ENCODE results near the gene SART3.
"Not testable (repeated sequence)": the region's sequence is repeated elsewhere in the genome, so short reads cannot be mapped to it uniquely, and the experiment has no call there.

Gene SART3

GRCh38 chr12:108574276-108574675 lies 13.3 kb upstream of the SART3 start:
- H3K36me3 ChIP-seq (ENCODE audit: insufficient read depth, low read depth, low read length); H3K4me3 ChIP-seq (ENCODE audit: low read length); H3K9ac ChIP-seq (ENCODE audit: low read depth, low read length); H3K27ac ChIP-seq (ENCODE audit: low read length); H3K4me1 ChIP-seq (ENCODE audit: insufficient read depth, low read length); H3K9me3 ChIP-seq (ENCODE audit: insufficient read depth, low read depth, low read length); H3K27me3 ChIP-seq (ENCODE audit: insufficient read depth, low read length): not testable (repeated sequence)

GRCh38 chr12:108573317-108573716 lies 12.3 kb upstream of the SART3 start:
- H3K27ac ChIP-seq (ENCODE audit: low read length), result no peak overlapping the region
- no peaks in the 10 kb centered on the region for H3K9me3 ChIP-seq (ENCODE audit: insufficient read depth, low read depth, low read length)
- no peak overlapping the region for H3K9ac ChIP-seq (ENCODE audit: low read depth, low read length)
- no peaks in the 10 kb centered on the region for H3K27me3 ChIP-seq (ENCODE audit: insufficient read depth, low read length)
- no peak overlapping the region for H3K4me3 ChIP-seq (ENCODE audit: low read length)
- no peaks in the 10 kb centered on the region for H3K4me1 ChIP-seq (ENCODE audit: insufficient read depth, low read length)
- H3K36me3 ChIP-seq (ENCODE audit: insufficient read depth, low read depth, low read length), result peaks cover 8% of the 10 kb centered on the region

GRCh38 chr12:108572166-108572790 lies 11.3 kb upstream of the SART3 start:
- no peak overlapping the region for H3K27ac ChIP-seq (ENCODE audit: low read length)
- H3K4me3 ChIP-seq (ENCODE audit: low read length), result no peak overlapping the region
- no peaks in the 10 kb centered on the region for H3K9me3 ChIP-seq (ENCODE audit: insufficient read depth, low read depth, low read length)
- H3K9ac ChIP-seq (ENCODE audit: low read depth, low read length), result no peak overlapping the region
- no peaks in the 10 kb centered on the region for H3K4me1 ChIP-seq (ENCODE audit: insufficient read depth, low read length)
- peaks cover 18% of the 10 kb centered on the region for H3K36me3 ChIP-seq (ENCODE audit: insufficient read depth, low read depth, low read length)
- no peaks in the 10 kb centered on the region for H3K27me3 ChIP-seq (ENCODE audit: insufficient read depth, low read length)

- Histone ChIP-seq H3K9ac (ENCODE audit: low read depth, low read length) (no peak overlapping the region), H3K36me3 (ENCODE audit: insufficient read depth, low read depth, low read length) (peaks cover 24% of the 10 kb centered on the region), H3K27me3 (ENCODE audit: insufficient read depth, low read length) (no peaks in the 10 kb centered on the region), H3K4me1 (ENCODE audit: insufficient read depth, low read length) (no peaks in the 10 kb centered on the region), H3K27ac (ENCODE audit: low read length) (no peak overlapping the region), H3K9me3 (ENCODE audit: insufficient read depth, low read depth, low read length) (no peaks in the 10 kb centered on the region), H3K4me3 (ENCODE audit: low read length) (no peak overlapping the region)
Observed at GRCh38 chr12:108571609-108572165, 10.7 kb upstream of the SART3 start.

- no peaks in the 10 kb centered on the region for H3K27me3 ChIP-seq (ENCODE audit: insufficient read depth, low read length)
- no peaks in the 10 kb centered on the region for H3K9me3 ChIP-seq (ENCODE audit: insufficient read depth, low read depth, low read length)
- no peak overlapping the region for H3K4me3 ChIP-seq (ENCODE audit: low read length)
- H3K36me3 ChIP-seq (ENCODE audit: insufficient read depth, low read depth, low read length), result peaks cover 31% of the 10 kb centered on the region
- no peaks in the 10 kb centered on the region for H3K4me1 ChIP-seq (ENCODE audit: insufficient read depth, low read length)
- H3K9ac ChIP-seq (ENCODE audit: low read depth, low read length), result no peak overlapping the region
- no peak overlapping the region for H3K27ac ChIP-seq (ENCODE audit: low read length)
Observed at GRCh38 chr12:108570743-108571608, 10.0 kb upstream of the SART3 start.

GRCh38 chr12:108568338-108569154 lies 7.6 kb upstream of the SART3 start:
- no peaks in the 10 kb centered on the region for H3K4me1 ChIP-seq (ENCODE audit: insufficient read depth, low read length)
- no peak overlapping the region for H3K4me3 ChIP-seq (ENCODE audit: low read length)
- H3K27ac ChIP-seq (ENCODE audit: low read length), result no peak overlapping the region
- H3K9me3 ChIP-seq (ENCODE audit: insufficient read depth, low read depth, low read length), result no peaks in the 10 kb centered on the region
- no peaks in the 10 kb centered on the region for H3K27me3 ChIP-seq (ENCODE audit: insufficient read depth, low read length)
- H3K9ac ChIP-seq (ENCODE audit: low read depth, low read length), result no peak overlapping the region
- peaks cover 53% of the 10 kb centered on the region for H3K36me3 ChIP-seq (ENCODE audit: insufficient read depth, low read depth, low read length)

GRCh38 chr12:108567406-108568337 lies 6.7 kb upstream of the SART3 start:
- Histone ChIP-seq H3K9me3 (ENCODE audit: insufficient read depth, low read depth, low read length) (no peaks in the 10 kb centered on the region), H3K27me3 (ENCODE audit: insufficient read depth, low read length) (no peaks in the 10 kb centered on the region), H3K36me3 (ENCODE audit: insufficient read depth, low read depth, low read length) (peaks cover 53% of the 10 kb centered on the region), H3K4me1 (ENCODE audit: insufficient read depth, low read length) (no peaks in the 10 kb centered on the region), H3K9ac (ENCODE audit: low read depth, low read length) (no peak overlapping the region), H3K4me3 (ENCODE audit: low read length) (no peak overlapping the region), H3K27ac (ENCODE audit: low read length) (no peak overlapping the region)

GRCh38 chr12:108566452-108566851 lies 5.5 kb upstream of the SART3 start:
- no peak overlapping the region for H3K4me3 ChIP-seq (ENCODE audit: low read length)
- H3K36me3 ChIP-seq (ENCODE audit: insufficient read depth, low read depth, low read length), result peaks cover 53% of the 10 kb centered on the region
- H3K9me3 ChIP-seq (ENCODE audit: insufficient read depth, low read depth, low read length), result no peaks in the 10 kb centered on the region
- no peaks in the 10 kb centered on the region for H3K4me1 ChIP-seq (ENCODE audit: insufficient read depth, low read length)
- H3K27ac ChIP-seq (ENCODE audit: low read length), result no peak overlapping the region
- H3K9ac ChIP-seq (ENCODE audit: low read depth, low read length), result no peak overlapping the region
- H3K27me3 ChIP-seq (ENCODE audit: insufficient read depth, low read length), result no peaks in the 10 kb centered on the region

GRCh38 chr12:108565976-108566375 lies 5.0 kb upstream of the SART3 start:
- H3K36me3 ChIP-seq (ENCODE audit: insufficient read depth, low read depth, low read length), result peaks cover 53% of the 10 kb centered on the region
- no peak overlapping the region for H3K27ac ChIP-seq (ENCODE audit: low read length)
- no peak overlapping the region for H3K9ac ChIP-seq (ENCODE audit: low read depth, low read length)
- H3K9me3 ChIP-seq (ENCODE audit: insufficient read depth, low read depth, low read length), result no peaks in the 10 kb centered on the region
- H3K4me1 ChIP-seq (ENCODE audit: insufficient read depth, low read length), result no peaks in the 10 kb centered on the region
- H3K4me3 ChIP-seq (ENCODE audit: low read length), result no peak overlapping the region
- H3K27me3 ChIP-seq (ENCODE audit: insufficient read depth, low read length), result no peaks in the 10 kb centered on the region

GRCh38 chr12:108565146-108565545 lies 4.2 kb upstream of the SART3 start:
- Histone ChIP-seq H3K27me3 (ENCODE audit: insufficient read depth, low read length) (no peaks in the 10 kb centered on the region), H3K4me3 (ENCODE audit: low read length) (no peak overlapping the region), H3K27ac (ENCODE audit: low read length) (no peak overlapping the region), H3K9ac (ENCODE audit: low read depth, low read length) (no peak overlapping the region), H3K9me3 (ENCODE audit: insufficient read depth, low read depth, low read length) (no peaks in the 10 kb centered on the region), H3K4me1 (ENCODE audit: insufficient read depth, low read length) (no peaks in the 10 kb centered on the region), H3K36me3 (ENCODE audit: insufficient read depth, low read depth, low read length) (peaks cover 53% of the 10 kb centered on the region)

GRCh38 chr12:108564724-108565123 lies 3.8 kb upstream of the SART3 start:
- peaks cover 53% of the 10 kb centered on the region for H3K36me3 ChIP-seq (ENCODE audit: insufficient read depth, low read depth, low read length)
- H3K4me1 ChIP-seq (ENCODE audit: insufficient read depth, low read length), result no peaks in the 10 kb centered on the region
- H3K9ac ChIP-seq (ENCODE audit: low read depth, low read length), result no peak overlapping the region
- no peak overlapping the region for H3K4me3 ChIP-seq (ENCODE audit: low read length)
- H3K9me3 ChIP-seq (ENCODE audit: insufficient read depth, low read depth, low read length), result no peaks in the 10 kb centered on the region
- no peak overlapping the region for H3K27ac ChIP-seq (ENCODE audit: low read length)
- H3K27me3 ChIP-seq (ENCODE audit: insufficient read depth, low read length), result no peaks in the 10 kb centered on the region
